Common myeloid progenitor, CD34-positive (primary cell): ENCODE measurements around the gene UBE2I.

Source experiments
- CTCF ChIA-PET: fragments of 350-600 bp; sonication (Branson Sonifier 250); formaldehyde crosslinking; loops from one replicate; lab custom pipeline; 2021; ENCODE audit warnings: antibody characterized with exemption; lab: Charles Lee
- POLR2A ChIA-PET: fragments of 350-600 bp; sonication (Branson Sonifier 250); formaldehyde crosslinking; loops from one replicate; lab custom pipeline; 2021; ENCODE audit warnings: antibody characterized with exemption; lab: Charles Lee
- DNase-seq, 3 donors: peaks; one replicate each; pipeline versions ENCODE4 v3.0.0 to v3.0.0-alpha.2; 2013
- H3K27ac ChIP-seq, 2 experiments: 1 replicate in 1 of 2; 2 replicates in 1 of 2; pipeline ENCODE4 v1.7.0; 2013; ENCODE audit warnings: inconsistent platforms in 2 of 2, low read length in 2 of 2, mild to moderate bottlenecking in 2 of 2, low read depth in 1 of 2, moderate library complexity in 1 of 2; ENCODE audit not compliant: severe bottlenecking in 2 of 2, insufficient read depth in 1 of 2, poor library complexity in 1 of 2
- H3K27me3 ChIP-seq, 5 experiments: replicated peaks in 2 of 5; 1 replicate in 3 of 5; 2 replicates in 2 of 5; pipeline versions ENCODE4 v1.6.1 to v1.7.0; 2013; ENCODE audit warnings: low read length in 4 of 5, mild to moderate bottlenecking in 2 of 5, moderate library complexity in 2 of 5, inconsistent platforms in 1 of 5; ENCODE audit not compliant: insufficient read depth in 5 of 5, control insufficient read depth in 4 of 5
- H3K36me3 ChIP-seq, 4 experiments: 1 replicate in 2 of 4; 2 replicates in 2 of 4; pipeline versions ENCODE4 v1.6.1 to v1.7.0; 2013; ENCODE audit warnings: low read length in 3 of 4, control low read depth in 1 of 4, mild to moderate bottlenecking in 1 of 4; ENCODE audit not compliant: control insufficient read depth in 4 of 4, insufficient read depth in 4 of 4
- H3K4me1 ChIP-seq, 4 experiments: 1 replicate in 3 of 4; 2 replicates in 1 of 4; pipeline versions ENCODE4 v1.6.1 to v1.7.1; 2013; ENCODE audit warnings: low read length in 3 of 4, mild to moderate bottlenecking in 3 of 4, control low read depth in 1 of 4, inconsistent platforms in 1 of 4, moderate library complexity in 1 of 4; ENCODE audit not compliant: control insufficient read depth in 4 of 4, insufficient read depth in 4 of 4; ENCODE audit errors: control extremely low read depth in 1 of 4
- H3K4me3 ChIP-seq, 7 experiments: 1 replicate in 4 of 7; 2 replicates in 3 of 7; pipeline versions ENCODE4 v1.5.1 to v1.7.0; 2013; ENCODE audit warnings: mild to moderate bottlenecking in 7 of 7, low read length in 6 of 7, moderate library complexity in 6 of 7, inconsistent platforms in 2 of 7, low read depth in 2 of 7, control low read depth in 1 of 7; ENCODE audit not compliant: insufficient read depth in 4 of 7, control insufficient read depth in 1 of 7; ENCODE audit errors: extremely low read depth in 1 of 7
- H3K9me3 ChIP-seq, 5 experiments: 1 replicate in 4 of 5; 2 replicates in 1 of 5; pipeline versions ENCODE4 v1.6.1 to v1.7.1; 2013; ENCODE audit warnings: low read length in 4 of 5, mild to moderate bottlenecking in 2 of 5, inconsistent platforms in 1 of 5, low read depth in 1 of 5, moderate library complexity in 1 of 5; ENCODE audit not compliant: control insufficient read depth in 4 of 5, insufficient read depth in 2 of 5; ENCODE audit errors: control extremely low read depth in 1 of 5
- WGBS: methylation state at CpG from one replicate; pipeline ENCODE4 v1.1.5; 2013; ENCODE audit not compliant: insufficient coverage; 5-methylcytosine and 5-hydroxymethylcytosine counted together

Gene UBE2I

GRCh38 chr16:1308036-1308976, 1.1 kb upstream of the UBE2I start:
- peak overlapping the region; percentile 28 to 98 (median 73) for H3K4me3 ChIP-seq
- CTCF ChIA-PET = no interaction called here
- no peaks in the 10 kb centered on the region for H3K27me3 ChIP-seq
- H3K4me1 ChIP-seq = peaks cover 13 to 38% (median 29%) of the 10 kb centered on the region in 4 experiments
- peaks cover 2 to 21% (median 8%) of the 10 kb centered on the region in 4 experiments for H3K36me3 ChIP-seq
- H3K9me3 ChIP-seq = no peaks in the 10 kb centered on the region
- DNase-seq = peak; percentile 76 to 89 (median 80)
- 11% methylated on average over 16 of the region's 43 CpGs for whole genome bisulfite sequencing
- peak overlapping the region; percentile 100 for H3K27ac ChIP-seq
- POLR2A ChIA-PET = interaction anchor here (0.6 to 1.0 kb wide), 3 partner anchors 16 to 664 kb away, joined by 3 to 5 read pairs (median 4); partner anchors contain the start of gene TBL3

GRCh38 chr16:1309888-1310831, 724 bp downstream of the UBE2I start:
- POLR2A ChIA-PET = no interaction called here
- WGBS = under 1% methylated on average over 54 of the region's 77 CpGs
- H3K9me3 ChIP-seq = no peaks in the 10 kb centered on the region
- H3K4me3 ChIP-seq = peak overlapping the region; percentile 73 to 98 (median 93)
- peaks cover 2 to 37% (median 23%) of the 10 kb centered on the region in 4 experiments for H3K36me3 ChIP-seq
- CTCF ChIA-PET = no interaction called here
- no peaks in the 10 kb centered on the region for H3K27me3 ChIP-seq
- H3K4me1 ChIP-seq = peaks cover 13 to 34% (median 25%) of the 10 kb centered on the region in 4 experiments
- H3K27ac ChIP-seq = peak overlapping the region; percentile 52 to 80
- peak in 2 of 3 donors; percentile 40 to 46 for DNase-seq

GRCh38 chr16:1310832-1311200, 1.4 kb downstream of the UBE2I start:
- POLR2A ChIA-PET = interaction anchor here (0.6 kb wide), 1 partner anchor 26 kb away, joined by 3 read pairs; no protein-coding TSS in a partner anchor
- no peak for DNase-seq
- peaks cover 4 to 44% (median 27%) of the 10 kb centered on the region in 4 experiments for H3K36me3 ChIP-seq
- whole genome bisulfite sequencing = 2% methylated on average over 9 of the region's 14 CpGs
- CTCF ChIA-PET = no interaction called here
- H3K27ac ChIP-seq = peak overlapping the region; percentile 52 to 80
- no peaks in the 10 kb centered on the region for H3K9me3 ChIP-seq
- peak overlapping the region; percentile 73 to 98 (median 93) for H3K4me3 ChIP-seq
- H3K4me1 ChIP-seq = peaks cover 13 to 33% (median 24%) of the 10 kb centered on the region in 4 experiments
- H3K27me3 ChIP-seq = no peaks in the 10 kb centered on the region

- POLR2A ChIA-PET = interaction anchor here (0.6 kb wide), 1 partner anchor 25 kb away, joined by 3 read pairs; no protein-coding TSS in a partner anchor
- 32% methylated on average over 9 of the region's 13 CpGs for WGBS
- peak overlapping the region; percentile 46 to 80 for H3K27ac ChIP-seq
- H3K4me3 ChIP-seq = peak overlapping the region; percentile 18 to 98 (median 93)
- no peaks in the 10 kb centered on the region for H3K27me3 ChIP-seq
- peaks cover 13 to 30% (median 23%) of the 10 kb centered on the region in 4 experiments for H3K4me1 ChIP-seq
- DNase-seq = no peak
- no peaks in the 10 kb centered on the region for H3K9me3 ChIP-seq
- peaks cover 4 to 49% (median 31%) of the 10 kb centered on the region in 4 experiments for H3K36me3 ChIP-seq
- CTCF ChIA-PET = interaction anchor here (1.1 kb wide), 1 partner anchor 18 kb away, joined by 4 read pairs; no protein-coding TSS in a partner anchor
Observed at GRCh38 chr16:1311212-1311737, 1.8 kb downstream of the UBE2I start.

GRCh38 chr16:1311738-1312466, 2.5 kb downstream of the UBE2I start:
- H3K4me1 ChIP-seq = peaks cover 13 to 30% (median 23%) of the 10 kb centered on the region in 4 experiments
- H3K27ac ChIP-seq = peak overlapping the region in 1 of 2 experiments; percentile 80
- H3K9me3 ChIP-seq = no peaks in the 10 kb centered on the region
- CTCF ChIA-PET = interaction anchor here (0.7 to 2.9 kb wide), 3 partner anchors 18 to 24 kb away, joined by 3 to 10 read pairs (median 4); no protein-coding TSS in a partner anchor
- H3K36me3 ChIP-seq = peaks cover 4 to 54% (median 37%) of the 10 kb centered on the region in 4 experiments
- DNase-seq = no peak
- H3K4me3 ChIP-seq = peak overlapping the region; percentile 18 to 98 (median 93)
- H3K27me3 ChIP-seq = no peaks in the 10 kb centered on the region
- POLR2A ChIA-PET = interaction anchor here (0.7 kb wide), 1 partner anchor 31 kb away, joined by 3 read pairs; no protein-coding TSS in a partner anchor
- WGBS = 44% methylated on average over 21 of the region's 35 CpGs

- ChIA-PET POLR2A (interaction anchor here (0.7 kb wide), 1 partner anchor 30 kb away, joined by 3 read pairs; no protein-coding TSS in a partner anchor), CTCF (interaction anchor here (1.1 to 2.9 kb wide), 2 partner anchors 17 to 23 kb away, joined by 4 to 10 read pairs; no protein-coding TSS in a partner anchor)
- Histone ChIP-seq H3K4me1 (peaks cover 13 to 30% (median 23%) of the 10 kb centered on the region in 4 experiments), H3K27me3 (no peaks in the 10 kb centered on the region), H3K27ac (peak overlapping the region in 1 of 2 experiments; percentile 80), H3K4me3 (peak overlapping the region in 4 of 7 experiments; percentile 3 to 98 (median 92)), H3K36me3 (peaks cover 8 to 60% (median 42%) of the 10 kb centered on the region in 4 experiments), H3K9me3 (no peaks in the 10 kb centered on the region)
- WGBS = 81% methylated on average over 14 of the region's 16 CpGs
- no peak for DNase-seq
Observed at GRCh38 chr16:1312467-1312816, 3.0 kb downstream of the UBE2I start.
